Amniotic epithelial cell (primary cell): ENCODE measurements around the gene STK17A.

Experiments
- DNase-seq: peaks from one replicate; pipeline ENCODE4 v3.0.0-alpha.2; 2010; ENCODE audit warnings: low read depth

Gene STK17A

DNA sequence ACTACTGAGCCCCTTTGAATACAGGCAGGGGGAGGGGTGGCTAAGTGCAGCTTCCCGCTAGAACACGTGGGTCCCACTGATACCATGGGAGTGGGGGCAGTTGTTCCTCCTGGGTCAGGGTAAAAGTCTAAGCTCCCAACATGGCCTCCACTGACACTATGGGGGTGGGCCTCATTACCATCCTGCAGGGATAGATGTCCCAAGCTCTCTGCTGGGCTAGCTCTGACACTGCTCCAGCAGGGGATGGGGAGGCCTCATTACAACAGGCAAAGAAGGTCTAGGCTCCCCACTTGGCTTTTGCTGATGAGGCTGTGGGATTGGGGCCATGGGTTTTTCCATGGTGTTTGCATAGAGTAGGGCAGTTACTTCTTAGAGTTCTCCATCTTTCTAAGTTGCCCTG lies 51.5 kb downstream of the STK17A start:
- DNase-seq: no peak

GRCh38 chr7:43636093-43636492 lies 53.2 kb downstream of the STK17A start:
- peak; percentile 89 for DNase-seq

DNA sequence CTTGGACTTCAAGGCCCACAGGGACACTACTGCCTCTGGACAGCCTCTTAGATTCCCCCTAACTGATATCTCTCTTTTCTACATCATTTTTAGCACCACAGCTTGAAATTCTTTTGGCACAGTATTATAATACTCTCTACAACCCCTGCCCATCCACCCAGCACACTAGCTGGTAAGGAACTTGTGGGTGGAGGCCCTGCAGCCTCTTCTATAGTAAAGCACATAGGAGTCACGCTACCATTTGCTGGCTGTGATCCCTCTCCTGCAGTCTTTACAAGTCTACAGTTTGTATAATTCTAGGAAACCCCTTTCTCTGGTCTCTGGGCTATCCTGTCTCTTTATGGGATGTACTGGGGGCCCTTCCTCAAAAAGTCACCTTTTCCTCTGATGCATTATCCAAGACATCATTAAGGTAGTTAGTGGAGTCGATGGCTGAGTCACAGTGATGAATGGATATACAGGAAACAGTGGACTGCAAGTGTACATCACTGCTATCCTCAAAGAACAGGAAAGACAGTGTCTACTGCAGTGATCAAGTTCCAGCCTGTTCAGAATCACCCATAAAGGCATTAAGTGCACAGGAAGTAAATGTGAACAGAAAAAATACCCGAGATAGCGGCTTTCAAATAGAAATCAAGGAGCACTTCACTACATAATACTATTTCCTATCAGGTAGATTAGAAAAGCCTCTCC lies 54.4 kb downstream of the STK17A start:
- DNase-seq: no peak

GRCh38 chr7:43639858-43640491 lies 57.1 kb downstream of the STK17A start:
- peak; percentile 80 for DNase-seq

- DNase-seq: no peak
Observed at GRCh38 chr7:43640679-43641078, 57.8 kb downstream of the STK17A start.

GRCh38 chr7:43642897-43643630 lies 60.2 kb downstream of the STK17A start:
- DNase-seq: no peak

- no peak for DNase-seq
Observed at GRCh38 chr7:43643846-43644245, 60.9 kb downstream of the STK17A start.

- no peak for DNase-seq
Observed at GRCh38 chr7:43645699-43646226, 62.9 kb downstream of the STK17A start.

DNA sequence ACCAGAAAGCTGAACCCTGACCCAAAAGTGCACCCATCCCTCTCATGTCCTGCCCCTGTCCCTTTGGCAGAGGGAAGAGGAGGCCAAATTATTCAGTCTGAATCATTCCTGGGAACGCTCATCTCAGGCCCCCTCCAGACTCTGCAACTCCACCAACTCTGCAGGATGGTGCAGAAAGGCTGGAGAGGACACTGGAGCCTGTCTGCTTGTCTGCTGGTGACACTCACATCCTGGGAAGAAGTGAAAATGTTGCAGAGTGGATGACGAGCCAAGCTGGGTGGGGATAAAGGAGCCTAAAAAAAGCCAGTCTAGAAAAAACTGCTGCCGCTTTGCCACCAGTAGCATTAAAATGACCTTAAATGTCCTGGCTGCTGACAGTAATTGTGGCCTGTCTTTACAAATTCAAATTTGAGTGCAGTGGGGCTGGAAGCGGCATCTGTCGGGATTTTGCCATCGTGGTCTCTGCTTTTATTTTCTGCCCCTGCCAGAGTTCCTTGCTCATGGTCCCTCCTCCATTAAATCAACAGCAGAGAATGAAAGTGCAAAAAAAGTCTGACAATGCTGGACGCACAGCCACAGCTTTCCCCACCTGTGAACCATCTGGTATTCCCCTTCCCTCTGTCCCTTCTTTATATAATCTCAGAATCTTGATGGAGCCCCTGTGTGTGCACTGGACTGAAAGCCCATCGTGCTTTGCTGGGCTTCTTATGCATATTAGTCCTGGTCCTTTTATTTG lies 63.9 kb downstream of the STK17A start:
- DNase-seq: no peak

GRCh38 chr7:43647339-43647672 lies 64.4 kb downstream of the STK17A start:
- DNase-seq: peak; percentile 89

DNA sequence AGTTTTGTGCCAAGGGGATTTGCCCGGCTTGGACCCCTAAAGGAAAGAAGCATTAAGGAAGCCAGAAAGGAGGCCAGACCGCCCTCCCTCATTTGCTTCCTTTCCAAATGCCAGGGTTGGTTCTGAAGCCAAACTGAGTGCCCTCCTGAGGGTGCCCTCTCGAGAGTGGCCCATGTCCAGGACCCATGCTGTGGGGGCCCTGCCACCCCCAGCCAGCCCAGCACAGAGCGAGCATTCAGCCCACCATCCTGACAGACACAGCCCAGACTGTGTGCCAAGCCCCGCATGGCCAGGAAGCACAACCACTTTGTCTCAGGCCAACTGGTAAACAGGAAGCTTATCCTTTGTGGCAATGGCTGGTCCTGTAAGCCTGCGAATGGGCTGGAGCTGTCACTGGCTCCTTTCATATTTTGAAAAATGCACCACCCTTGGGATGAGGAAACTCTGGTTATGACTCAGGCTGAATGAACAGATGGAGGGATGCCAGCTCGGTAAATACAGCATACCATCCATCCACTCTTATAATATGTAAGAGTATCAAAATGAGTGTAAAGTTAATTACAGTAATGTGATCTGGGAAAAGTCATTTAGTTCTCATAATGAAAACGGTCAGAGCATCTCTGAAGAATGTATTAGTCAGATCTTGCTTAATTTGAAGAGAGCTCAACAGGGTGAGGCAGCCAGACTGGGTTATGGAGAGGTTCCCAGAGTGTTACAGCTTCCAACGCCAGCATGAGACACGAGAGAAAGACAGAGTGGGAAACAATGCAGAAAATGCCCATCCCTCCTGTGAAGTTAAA lies 65.0 kb downstream of the STK17A start:
- peak; percentile 99 for DNase-seq

DNA sequence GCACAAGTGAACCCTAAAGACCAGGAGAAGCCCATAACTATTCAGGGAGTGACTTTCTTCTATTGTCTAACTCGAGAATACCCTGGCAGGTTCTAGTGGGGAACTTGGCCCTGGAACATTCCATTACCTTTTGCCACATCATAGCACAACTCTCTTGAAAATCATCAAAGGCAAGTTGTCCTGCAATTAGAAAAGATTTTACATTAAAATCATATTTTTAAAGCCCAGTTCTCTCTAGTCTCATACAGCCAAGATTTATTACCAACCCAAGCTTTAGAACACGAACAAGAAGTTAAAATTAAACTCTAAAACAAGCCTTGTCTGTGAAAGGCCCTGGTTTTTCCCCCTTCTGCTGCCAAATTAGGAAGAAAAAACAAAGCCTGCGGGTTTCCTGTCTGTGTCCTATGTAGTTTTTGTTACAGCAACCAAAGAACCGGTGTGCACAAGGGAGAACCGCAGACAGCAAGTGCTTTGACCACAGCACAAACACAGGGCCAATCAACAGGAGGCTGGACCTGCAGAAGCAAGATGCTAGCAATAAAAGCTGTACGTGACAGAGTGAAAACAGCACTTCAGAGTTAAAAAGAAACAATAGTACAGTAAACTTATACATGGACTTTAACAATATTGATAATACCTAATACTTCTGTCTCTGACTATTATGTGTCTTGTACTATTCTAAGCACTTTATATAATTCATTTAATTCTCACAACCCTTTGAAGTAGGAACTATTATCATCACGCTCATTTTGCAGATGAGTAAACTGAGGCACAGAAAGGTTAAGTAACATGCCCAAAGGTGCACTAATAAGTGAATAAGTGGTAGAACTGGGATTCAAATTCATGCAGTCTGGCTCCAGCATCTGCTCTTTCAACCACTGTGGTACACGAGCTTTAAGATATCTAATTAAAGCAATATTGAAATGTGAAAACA lies 65.8 kb downstream of the STK17A start:
- peak; percentile 77 for DNase-seq

- DNase-seq: no peak
Observed at GRCh38 chr7:43649755-43650274, 66.9 kb downstream of the STK17A start.

DNA sequence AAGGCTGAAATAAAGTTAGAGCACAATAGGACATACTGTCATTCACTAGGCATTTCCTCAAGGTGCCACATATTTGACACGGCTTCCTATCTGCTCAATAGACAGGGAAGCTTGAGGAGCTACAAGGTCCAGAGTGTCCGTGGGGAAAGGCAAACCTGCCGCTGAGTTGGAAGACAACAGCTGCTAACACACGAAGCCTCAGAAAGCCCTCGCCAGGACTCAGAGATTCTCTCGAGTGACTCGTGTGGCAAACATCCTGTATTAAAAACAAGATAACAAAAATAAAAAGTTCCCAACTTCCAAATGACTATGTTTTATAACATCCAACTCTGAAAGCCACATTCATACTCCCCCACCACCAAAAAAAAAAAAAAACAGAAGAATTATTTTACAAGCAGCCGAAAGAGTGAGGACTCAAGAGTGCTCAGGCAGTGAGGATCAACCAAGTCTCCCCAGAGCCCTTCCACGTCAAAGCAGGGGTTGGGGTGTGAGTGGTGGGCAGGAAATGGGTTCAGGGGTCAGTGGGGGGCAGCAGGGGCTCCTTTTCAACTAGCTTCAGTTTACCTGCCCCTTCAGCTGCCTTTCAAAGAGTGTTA lies 67.6 kb downstream of the STK17A start:
- DNase-seq: peak; percentile 86

GRCh38 chr7:43652364-43652763 lies 69.5 kb downstream of the STK17A start:
- no peak for DNase-seq

DNA sequence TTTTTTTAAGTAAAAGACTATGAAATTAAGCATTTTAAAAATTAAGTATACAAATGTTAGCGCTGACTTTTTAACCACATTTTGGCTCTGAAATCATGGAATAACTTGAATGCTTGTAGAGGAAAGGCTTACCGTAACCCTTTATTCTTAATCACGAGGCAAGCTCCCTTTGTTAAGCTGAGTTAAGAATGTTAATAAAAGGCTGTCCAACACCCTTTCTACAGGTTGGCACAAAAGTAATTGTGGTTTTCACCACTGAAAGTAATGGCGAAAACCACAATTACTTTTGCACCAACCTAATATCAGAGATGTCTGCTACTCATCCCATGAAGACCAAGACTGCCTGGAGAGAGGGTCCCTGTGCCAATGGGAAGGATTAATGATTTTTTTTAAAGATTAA lies 70.6 kb downstream of the STK17A start:
- no peak for DNase-seq

GRCh38 chr7:43653891-43654504 lies 71.1 kb downstream of the STK17A start:
- peak; percentile 38 for DNase-seq

- DNase-seq: no peak
Observed at GRCh38 chr7:43655584-43655983, 72.7 kb downstream of the STK17A start.

- DNase-seq: no peak
Observed at GRCh38 chr7:43656997-43657396, 74.1 kb downstream of the STK17A start.
